K562 (cell line): ENCODE measurements around the gene MRNIP. TPM values are rescaled to one million over a fixed set of nuclear protein-coding genes. Genes with fewer than 3 reads are reported as not detected.

ENCODE experiments used
- ATAC-seq: fragments of 200-7000 bp; cut with Tn5 transposase; 3 replicates; pipeline ENCODE4 v1.9.1; 2020; ENCODE audit warnings: moderate library complexity
- BruUV-seq: library from RNA; stranded (reverse); fragments of 400-500 nt; replicated peaks from 2 replicates; lab custom pipeline; 2021; lab: Mats Ljungman, UMichigan
- CTCF ChIA-PET: fragments of 300-600 bp; formaldehyde crosslinking; extraction: SDS; loops from one replicate; lab custom pipeline; 2021; ENCODE audit warnings: low intra/inter-chr PET ratio; lab: Yijun Ruan, JAX
- POLR2A ChIA-PET: fragments of 300-600, 350-650 bp; sonication (Branson Sonifier 250); formaldehyde crosslinking; extraction: SDS; loops from one replicate; lab custom pipeline; 2021; ENCODE audit warnings: antibody characterized with exemption, inconsistent platforms; lab: Yijun Ruan, JAX
- DNase-seq, 4 experiments: peaks; one replicate each; pipeline versions ENCODE4 v3.0.0 to v3.0.0-alpha.2; 2011 to 2018; ENCODE audit warnings: low spot score in 3 of 4, mixed read lengths in 3 of 4; ENCODE audit errors: extremely low read depth in 1 of 4
- FAIRE-seq: peaks from 2 replicates; lab custom pipeline; 2011; peaks lifted over from hg19 to GRCh38; lab: Jason Lieb, UNC
- H2AFZ ChIP-seq: 2 replicates; pipeline ENCODE4 v1.6.0; 2011; ENCODE audit warnings: low read depth, low read length, control low read depth, inconsistent platforms
- H3K27ac ChIP-seq: fragments of 200-600 bp; 3 replicates; pipeline ENCODE4 v1.8.0; 2011; ENCODE audit warnings: low read depth, mild to moderate bottlenecking, control low read depth, inconsistent platforms, low read length, moderate library complexity, mixed read lengths; ENCODE audit errors: extremely low read depth
- H3K27me3 ChIP-seq, 2 experiments: fragments of 300-600 bp in 1 of 2; 2 replicates in 1 of 2; 3 replicates in 1 of 2; pipeline versions ENCODE4 v1.6.0 to v1.8.0; 2011; ENCODE audit warnings: inconsistent platforms in 2 of 2, low read length in 2 of 2, mild to moderate bottlenecking in 1 of 2, mixed read lengths in 1 of 2, moderate library complexity in 1 of 2; ENCODE audit not compliant: control insufficient read depth in 2 of 2, insufficient read depth in 2 of 2
- H3K36me3 ChIP-seq: fragments of 300-600 bp; 3 replicates; pipeline ENCODE4 v1.8.0; 2011; ENCODE audit warnings: mild to moderate bottlenecking, low read length, inconsistent platforms; ENCODE audit not compliant: control insufficient read depth, insufficient read depth
- H3K4me1 ChIP-seq, 2 experiments: fragments of 200-600 bp in 1 of 2; replicated peaks in 1 of 2; 2 replicates in 1 of 2; 3 replicates in 1 of 2; pipeline versions ENCODE4 v1.5.1 to v1.8.0; 2011; ENCODE audit warnings: inconsistent platforms in 2 of 2, low read length in 2 of 2, mild to moderate bottlenecking in 1 of 2, mixed read lengths in 1 of 2, moderate library complexity in 1 of 2; ENCODE audit not compliant: control insufficient read depth in 2 of 2, insufficient read depth in 2 of 2
- H3K4me2 ChIP-seq: 2 replicates; pipeline ENCODE4 v1.6.1; 2011; ENCODE audit warnings: low read length, control low read depth, inconsistent platforms, mixed read lengths; ENCODE audit not compliant: insufficient read depth
- H3K4me3 ChIP-seq: fragments of 200-600 bp; sonication (generic), shearing (Covaris generic); 2 replicates; pipeline ENCODE4 v1.5.1; 2016; ENCODE audit warnings: control low read depth, inconsistent platforms
- H3K79me2 ChIP-seq: fragments of 200-600 bp; 3 replicates; pipeline ENCODE4 v1.8.0; 2011; ENCODE audit warnings: low read length, inconsistent platforms; ENCODE audit not compliant: control insufficient read depth, insufficient read depth
- H3K9ac ChIP-seq, 2 experiments: 2 replicates each; pipeline versions ENCODE4 v1.6.0 to v1.6.1; 2011; ENCODE audit warnings: low read depth in 2 of 2, low read length in 2 of 2, control low read depth in 1 of 2, inconsistent platforms in 1 of 2, mild to moderate bottlenecking in 1 of 2, mixed read lengths in 1 of 2; ENCODE audit not compliant: insufficient read depth in 1 of 2
- H3K9me1 ChIP-seq: one replicate; pipeline ENCODE4 v1.6.0; 2011; ENCODE audit warnings: inconsistent platforms, mild to moderate bottlenecking, low read length, moderate library complexity; ENCODE audit not compliant: control insufficient read depth, insufficient read depth
- H3K9me3 ChIP-seq: replicated peaks from 2 replicates; pipeline ENCODE4 v1.5.1; 2011; ENCODE audit warnings: low read depth, low read length, inconsistent platforms; ENCODE audit not compliant: control insufficient read depth, insufficient read depth
- H4K20me1 ChIP-seq: replicated peaks from 2 replicates; pipeline ENCODE4 v1.6.1; 2011; ENCODE audit warnings: low read length, inconsistent platforms, mixed read lengths; ENCODE audit not compliant: control insufficient read depth, insufficient read depth
- MYNN ChIP-seq, 2 experiments: sonication (generic); formaldehyde crosslinking in 1 of 2; IDR thresholded peaks; 2 replicates each; pipeline versions ENCODE4 v1.5.0 to v1.6.1; 2016 to 2020; ENCODE audit warnings: antibody characterized with exemption in 1 of 2, missing genetic modification reagents in 1 of 2
- RBBP5 ChIP-seq: fragments of 200-600 bp; sonication (generic); IDR thresholded peaks from 2 replicates; pipeline ENCODE4 v1.6.1; 2012; ENCODE audit warnings: borderline replicate concordance, mild to moderate bottlenecking, low read length, control low read depth, inconsistent platforms; ENCODE audit not compliant: insufficient read depth, poor library complexity, severe bottlenecking
- REST ChIP-seq, 2 experiments: fragments of 450-650 bp; formaldehyde crosslinking in 1 of 2; IDR thresholded peaks; 2 replicates each; pipeline versions ENCODE4 v1.4.0 to v1.6.1; 2014 to 2020; ENCODE audit warnings: mild to moderate bottlenecking in 2 of 2, borderline replicate concordance in 1 of 2, low read depth in 1 of 2
- ZBTB7A ChIP-seq: IDR thresholded peaks from 2 replicates; pipeline ENCODE4 v1.6.1; 2011; ENCODE audit warnings: low read depth, mild to moderate bottlenecking, low read length, moderate library complexity, borderline replicate concordance; ENCODE audit not compliant: control insufficient read depth
- ZNF592 ChIP-seq: fragments of 450-650 bp; IDR thresholded peaks from 2 replicates; pipeline ENCODE4 v1.6.1; 2017; ENCODE audit warnings: antibody characterized with exemption, mild to moderate bottlenecking
- WGBS: fragments of 100-300 bp; shearing (Covaris generic); methylation state at CpG from one replicate; pipeline ENCODE4 v1.1.6; 2016; ENCODE audit warnings: low coverage, mixed read lengths; ENCODE audit not compliant: insufficient coverage; ENCODE audit errors: missing lambda C conversion rate; 5-methylcytosine and 5-hydroxymethylcytosine counted together
- in situ Hi-C: fragments of 300-500 bp; cut with MboI; formaldehyde crosslinking; loops from 4 replicates; pipeline ENCODE4 v1.15.0; 2018; ENCODE audit warnings: inconsistent platforms, mixed read lengths
- intact Hi-C: fragments of 100-400 bp; cut with micrococcal nuclease; formaldehyde crosslinking; loops from 2 replicates; pipeline ENCODE4 v1.14.2; 2022
- polyA plus RNA-seq, 8 experiments: library from polyadenylated mRNA; depleted of rRNA in 4 of 8; stranded (reverse) in 5 of 8; unstranded in 3 of 8; fragments of >200 nt; fragmentation: Nextera tagmentation in 2 of 8; fragmentation: Illumina TruSeq in 1 of 8; extraction: Ambion mirVana in 2 of 8; extraction: Trizol in 1 of 8; gene quantifications; 2 replicates each; pipeline versions ENCODE4 v1.2.1 to v1.2.3, GENCODE V29; 2011 to 2014; ENCODE audit warnings: inconsistent platforms in 1 of 8, missing spikeins in 1 of 8
- total RNA-seq, 7 experiments: library from RNA; depleted of rRNA in 6 of 7; stranded (reverse); fragments of >200 nt in 6 of 7; fragmentation: Illumina TruSeq in 2 of 7; extraction: Trizol in 2 of 7; gene quantifications; 2 replicates each; pipeline versions ENCODE4 v1.2.1 to v1.2.3, GENCODE V29; 2011 to 2021; ENCODE audit warnings: low replicate concordance in 1 of 7
- TF ChIP-seq, protein P1 (sequence below): IDR thresholded peaks from 2 replicates; pipeline ENCODE4 v1.6.1; 2014; ENCODE audit warnings: antibody characterized with exemption

Gene MRNIP
- total and polyA plus RNA-seq, 9 of the 15 experiments (the other 6 are each of a cell fraction or from before 2014, with no cell fraction given) = 3.6 to 39.0 (median 16.8) TPM

DNA sequence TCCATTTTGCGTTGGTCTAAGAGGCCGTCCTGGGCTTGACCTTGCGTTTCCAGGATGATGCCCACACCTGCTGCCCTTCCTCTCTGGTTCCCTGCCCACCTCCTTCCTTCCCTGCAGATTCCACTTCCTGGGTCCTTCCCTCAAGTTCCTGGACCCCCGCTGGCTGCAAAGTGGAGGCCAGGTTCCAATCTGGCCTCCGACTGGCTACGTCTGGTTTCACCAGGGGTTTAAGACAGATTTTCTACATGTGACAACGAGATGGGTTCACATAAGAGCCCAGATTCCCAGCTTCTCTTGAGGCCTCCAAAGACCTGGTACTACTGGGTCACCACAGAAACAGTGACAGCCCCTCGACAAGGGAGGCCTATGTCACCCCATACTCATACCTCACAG, 54.1 kb downstream of the MRNIP start:
- peak; percentile 49 for FAIRE-seq
- no peak overlapping the region; the same call in 2 of the 3 replicates for H3K27ac ChIP-seq
- DNase-seq = no peak
- intact Hi-C loops (loop anchor here (2.0 kb wide), 1 partner anchor 14 kb away; no protein-coding TSS in a partner anchor), in situ Hi-C loops (no loop called here)
- no peaks in the 10 kb centered on the region for H3K9me3 ChIP-seq
- CTCF ChIA-PET = no interaction called here
- no peaks in the 10 kb centered on the region for H3K27me3 ChIP-seq
- H3K4me3 ChIP-seq = peak overlapping the region; percentile 76; the same call in 1 of the 2 replicates
- no TSS peak for BruUV-seq
- peaks cover 46% of the 10 kb centered on the region for H3K79me2 ChIP-seq
- H2AFZ ChIP-seq = no peak overlapping the region
- WGBS = 75% methylated on average over 8 of the region's 8 CpGs
- H3K9ac ChIP-seq = peak overlapping the region; percentile 84 to 91; a peak in 3 of 4 replicates
- POLR2A ChIA-PET = interaction anchor here (0.5 kb wide), 1 partner anchor 541 kb away, joined by 4 read pairs; no protein-coding TSS in a partner anchor
- H3K4me1 ChIP-seq = peaks cover 23 to 75% of the 10 kb centered on the region in 2 experiments
- peaks cover 47% of the 10 kb centered on the region; the same call in 2 of the 3 replicates for H3K36me3 ChIP-seq
- H4K20me1 ChIP-seq = no peaks in the 10 kb centered on the region
- H3K9me1 ChIP-seq = peaks cover 6% of the 10 kb centered on the region
- peak overlapping the region; percentile 83 for H3K4me2 ChIP-seq
- ATAC-seq = no peak
- TF ChIP-seq REST (IDR thresholded peaks at IDR 0.05; ENCODE audit: borderline replicate concordance) (peak; percentile 9; the same call in 1 of the 2 replicates), REST (CRISPR knock-in tag; IDR thresholded peaks at IDR 0.05; ENCODE audit: low read depth) (no peak), ZBTB7A (peak; percentile 3; the same call in 1 of the 2 replicates), ZNF592 (no peak), RBBP5 (peak; percentile 8), MYNN (IDR thresholded peaks at IDR 0.05) (0 out of 2 replicates have a peak, but pooled peaks have one; percentile 23), MYNN (CRISPR knock-in tag; IDR thresholded peaks at IDR 0.05) (no peak)
- TF ChIP-seq, protein P1, sequence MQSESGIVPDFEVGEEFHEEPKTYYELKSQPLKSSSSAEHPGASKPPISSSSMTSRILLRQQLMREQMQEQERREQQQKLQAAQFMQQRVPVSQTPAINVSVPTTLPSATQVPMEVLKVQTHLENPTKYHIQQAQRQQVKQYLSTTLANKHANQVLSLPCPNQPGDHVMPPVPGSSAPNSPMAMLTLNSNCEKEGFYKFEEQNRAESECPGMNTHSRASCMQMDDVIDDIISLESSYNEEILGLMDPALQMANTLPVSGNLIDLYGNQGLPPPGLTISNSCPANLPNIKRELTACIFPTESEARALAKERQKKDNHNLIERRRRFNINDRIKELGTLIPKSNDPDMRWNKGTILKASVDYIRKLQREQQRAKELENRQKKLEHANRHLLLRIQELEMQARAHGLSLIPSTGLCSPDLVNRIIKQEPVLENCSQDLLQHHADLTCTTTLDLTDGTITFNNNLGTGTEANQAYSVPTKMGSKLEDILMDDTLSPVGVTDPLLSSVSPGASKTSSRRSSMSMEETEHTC = no peak
